IPS DF 6.9 (cell line): ENCODE results near the gene CEP104.
A peak's percentile ranks its signal among the peaks of the same experiment; 100 is the strongest.

Source experiments
- DNase-seq: peaks from one replicate; pipeline ENCODE4 v3.0.0-alpha.2; 2013; ENCODE audit warnings: low read depth, low spot score
- H3K27ac ChIP-seq: one replicate; pipeline ENCODE4 v1.5.1; 2013; ENCODE audit warnings: low read length, control low read depth
- H3K27me3 ChIP-seq: 2 replicates; pipeline ENCODE4 v1.6.1; 2013; ENCODE audit warnings: mild to moderate bottlenecking, low read length; ENCODE audit not compliant: control insufficient read depth, insufficient read depth
- H3K36me3 ChIP-seq: 2 replicates; pipeline ENCODE4 v1.6.1; 2013; ENCODE audit warnings: low read length; ENCODE audit not compliant: control insufficient read depth, insufficient read depth
- H3K4me1 ChIP-seq: 2 replicates; pipeline ENCODE4 v1.6.1; 2013; ENCODE audit warnings: low read length; ENCODE audit not compliant: control insufficient read depth, insufficient read depth
- H3K4me3 ChIP-seq: 2 replicates; pipeline ENCODE4 v1.5.1; 2013; ENCODE audit warnings: mild to moderate bottlenecking, low read length
- H3K9me3 ChIP-seq: 2 replicates; pipeline ENCODE4 v1.6.1; 2013; ENCODE audit warnings: low read length, inconsistent platforms; ENCODE audit not compliant: control insufficient read depth, insufficient read depth
- WGBS: extraction: QIAGEN DNeasy Blood & Tissue Kit; methylation state at CpG from one replicate; pipeline ENCODE4 v1.1.7; 2013; ENCODE audit warnings: mixed read lengths, missing lambda C conversion rate; ENCODE audit not compliant: insufficient read length, insufficient coverage; 5-methylcytosine and 5-hydroxymethylcytosine counted together

The CEP104 gene

GRCh38 chr1:3856923-3857790 is at the start of gene CEP104, which contains the start of gene DFFB:
TSS of gene CEP104 (minus strand) at chr1:3857211. CDS start at chr1:3852407, 4,804 bp downstream.
TSS of gene DFFB (plus strand) at chr1:3857476. CDS start at chr1:3857604, 128 bp downstream.
- Histone ChIP-seq H3K27ac (no peak within 1 kb of the TSS), H3K27me3 (no peaks in the 10 kb centered on the region), H3K36me3 (no peaks in the 10 kb centered on the region), H3K9me3 (no peaks in the 10 kb centered on the region), H3K4me1 (peaks cover 2% of the 10 kb centered on the region), H3K4me3 (peak within 1 kb of the TSS; percentile 54)
- DNase-seq: peak; percentile 90
- no CpG with 5 or more reads among the region's 73 CpGs for WGBS

- no CpG with 5 or more reads among the region's 11 CpGs for WGBS
- Histone ChIP-seq H3K4me1 (no peaks in the 10 kb centered on the region), H3K9me3 (no peaks in the 10 kb centered on the region), H3K36me3 (no peaks in the 10 kb centered on the region), H3K27ac (no peak overlapping the region), H3K4me3 (no peak overlapping the region), H3K27me3 (no peaks in the 10 kb centered on the region)
- DNase-seq: no peak
Measured at GRCh38 chr1:3906672-3907020, 49.6 kb upstream of the CEP104 start.

- WGBS: no CpG with 5 or more reads among the region's 18 CpGs
- Histone ChIP-seq H3K4me1 (no peaks in the 10 kb centered on the region), H3K4me3 (no peak overlapping the region), H3K9me3 (no peaks in the 10 kb centered on the region), H3K27me3 (no peaks in the 10 kb centered on the region), H3K27ac (no peak overlapping the region), H3K36me3 (no peaks in the 10 kb centered on the region)
- no peak for DNase-seq
Measured at GRCh38 chr1:3905953-3906671, 49.1 kb upstream of the CEP104 start.

- H3K4me1 ChIP-seq: no peaks in the 10 kb centered on the region
- no peaks in the 10 kb centered on the region for H3K9me3 ChIP-seq
- no CpG with 5 or more reads among the region's 19 CpGs for WGBS
- no peak for DNase-seq
- H3K36me3 ChIP-seq: no peaks in the 10 kb centered on the region
- H3K27me3 ChIP-seq: no peaks in the 10 kb centered on the region
- no peak overlapping the region for H3K27ac ChIP-seq
- H3K4me3 ChIP-seq: no peak overlapping the region
Measured at GRCh38 chr1:3905266-3905952, 48.4 kb upstream of the CEP104 start.

- Histone ChIP-seq H3K27ac (no peak overlapping the region), H3K9me3 (no peaks in the 10 kb centered on the region), H3K27me3 (no peaks in the 10 kb centered on the region), H3K4me1 (no peaks in the 10 kb centered on the region), H3K4me3 (no peak overlapping the region), H3K36me3 (no peaks in the 10 kb centered on the region)
- no CpG with 5 or more reads among the region's 4 CpGs for WGBS
- no peak for DNase-seq
Measured at GRCh38 chr1:3904843-3905185, 47.8 kb upstream of the CEP104 start.

- H3K4me3 ChIP-seq: no peak overlapping the region
- no CpG with 5 or more reads among the region's 24 CpGs for WGBS
- no peaks in the 10 kb centered on the region for H3K36me3 ChIP-seq
- no peak overlapping the region for H3K27ac ChIP-seq
- H3K9me3 ChIP-seq: no peaks in the 10 kb centered on the region
- no peaks in the 10 kb centered on the region for H3K27me3 ChIP-seq
- DNase-seq: no peak
- H3K4me1 ChIP-seq: no peaks in the 10 kb centered on the region
Measured at GRCh38 chr1:3904006-3904842, 47.2 kb upstream of the CEP104 start.

- Histone ChIP-seq H3K9me3 (no peaks in the 10 kb centered on the region), H3K27ac (no peak overlapping the region), H3K36me3 (no peaks in the 10 kb centered on the region), H3K4me3 (no peak overlapping the region), H3K27me3 (no peaks in the 10 kb centered on the region), H3K4me1 (no peaks in the 10 kb centered on the region)
- WGBS: no CpG with 5 or more reads among the region's 16 CpGs
- no peak for DNase-seq
Measured at GRCh38 chr1:3903141-3904005, 46.4 kb upstream of the CEP104 start.

- H3K27ac ChIP-seq: no peak overlapping the region
- WGBS: no CpG with 5 or more reads among the region's 10 CpGs
Measured at GRCh38 chr1:3902571-3903091, 45.6 kb upstream of the CEP104 start.

GRCh38 chr1:3902111-3902511 is 45.1 kb upstream of the CEP104 start:
- H3K27me3 ChIP-seq: no peaks in the 10 kb centered on the region
- no peak overlapping the region for H3K27ac ChIP-seq
- DNase-seq: no peak
- no peaks in the 10 kb centered on the region for H3K9me3 ChIP-seq
- no peak overlapping the region for H3K4me3 ChIP-seq
- no peaks in the 10 kb centered on the region for H3K4me1 ChIP-seq
- WGBS: no CpG with 5 or more reads among the region's 15 CpGs
- H3K36me3 ChIP-seq: no peaks in the 10 kb centered on the region

More at GRCh38 chr1:3902571-3903091, 45.6 kb upstream of the CEP104 start:
- H3K9me3 ChIP-seq: no peaks in the 10 kb centered on the region
- no peaks in the 10 kb centered on the region for H3K4me1 ChIP-seq
- DNase-seq: no peak
- no peak overlapping the region for H3K4me3 ChIP-seq
- H3K36me3 ChIP-seq: no peaks in the 10 kb centered on the region
- no peaks in the 10 kb centered on the region for H3K27me3 ChIP-seq
